Activated CD4-positive, CD25-positive, alpha-beta regulatory T cell (primary cell): ENCODE results near the gene PKNOX2.
A peak's percentile ranks its signal among the peaks of the same experiment; 100 is the strongest.

Experiments
- DNase-seq, 4 experiments: peaks; one replicate each; lab custom pipeline; 2025; lab: John Stamatoyannopoulos, UW

PKNOX2 gene, protein sequence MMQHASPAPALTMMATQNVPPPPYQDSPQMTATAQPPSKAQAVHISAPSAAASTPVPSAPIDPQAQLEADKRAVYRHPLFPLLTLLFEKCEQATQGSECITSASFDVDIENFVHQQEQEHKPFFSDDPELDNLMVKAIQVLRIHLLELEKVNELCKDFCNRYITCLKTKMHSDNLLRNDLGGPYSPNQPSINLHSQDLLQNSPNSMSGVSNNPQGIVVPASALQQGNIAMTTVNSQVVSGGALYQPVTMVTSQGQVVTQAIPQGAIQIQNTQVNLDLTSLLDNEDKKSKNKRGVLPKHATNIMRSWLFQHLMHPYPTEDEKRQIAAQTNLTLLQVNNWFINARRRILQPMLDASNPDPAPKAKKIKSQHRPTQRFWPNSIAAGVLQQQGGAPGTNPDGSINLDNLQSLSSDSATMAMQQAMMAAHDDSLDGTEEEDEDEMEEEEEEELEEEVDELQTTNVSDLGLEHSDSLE

DNA sequence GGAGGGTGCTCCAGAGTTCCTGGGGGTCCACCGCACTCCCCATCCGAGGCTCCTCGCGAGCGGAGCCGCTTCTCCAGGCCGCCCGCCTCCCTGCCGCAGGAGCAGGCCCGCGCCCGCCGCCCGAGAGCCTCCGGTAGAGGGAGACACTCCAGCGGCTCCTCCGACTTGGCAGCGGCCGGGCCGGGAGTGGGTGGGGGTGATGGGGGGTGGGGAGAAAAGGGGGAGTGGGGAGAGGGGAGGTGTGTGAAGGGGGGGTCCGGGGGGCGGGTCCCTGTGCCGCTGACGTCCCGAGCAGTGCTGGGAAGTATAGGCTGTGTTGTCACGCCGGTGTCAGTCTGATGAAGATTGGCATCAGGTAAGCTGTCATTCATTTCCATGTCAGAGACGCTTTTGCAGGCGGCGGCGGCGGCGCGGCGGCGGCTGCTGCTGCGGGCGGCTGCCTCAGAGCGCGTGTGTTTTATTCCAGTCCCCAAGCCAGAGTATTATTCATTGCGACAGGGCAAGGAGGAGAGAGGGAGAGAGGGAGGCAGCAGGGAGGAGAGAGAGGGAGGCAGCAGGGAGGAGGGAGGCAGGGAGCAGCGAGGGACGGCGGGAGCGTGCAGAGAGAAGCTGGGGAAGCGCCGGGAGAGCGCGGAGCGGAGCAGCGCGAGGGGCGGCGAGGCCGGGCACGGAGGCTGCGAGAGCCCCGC is at the start of gene PKNOX2:
Gene PKNOX2, plus strand, starts transcription at position 330 of the 689 bp plus-strand sequence. CDS start 186,555 bp downstream, outside the sequence.
- DNase-seq, result peak; percentile 33 to 68 (median 50)

DNA sequence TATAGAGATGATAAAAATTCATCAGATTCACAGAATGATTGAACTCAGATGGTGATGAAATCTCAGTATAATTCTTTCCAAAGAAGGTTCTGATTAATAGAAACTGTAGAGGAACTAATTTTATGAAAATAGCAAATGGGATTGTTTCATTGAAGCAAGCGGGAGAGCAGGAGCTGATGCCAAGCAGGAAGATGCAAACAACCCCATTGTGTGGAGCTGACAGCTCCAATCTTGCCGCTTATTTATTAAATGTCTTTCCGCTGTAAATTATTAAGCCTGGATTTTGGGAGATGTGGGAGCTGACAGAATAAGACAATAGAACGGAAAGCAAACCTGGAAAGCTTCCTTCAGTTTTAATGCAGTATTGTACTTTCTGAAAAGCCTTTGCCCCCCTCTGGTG is 47.1 kb upstream of the PKNOX2 start:
- DNase-seq, result no peak

DNA sequence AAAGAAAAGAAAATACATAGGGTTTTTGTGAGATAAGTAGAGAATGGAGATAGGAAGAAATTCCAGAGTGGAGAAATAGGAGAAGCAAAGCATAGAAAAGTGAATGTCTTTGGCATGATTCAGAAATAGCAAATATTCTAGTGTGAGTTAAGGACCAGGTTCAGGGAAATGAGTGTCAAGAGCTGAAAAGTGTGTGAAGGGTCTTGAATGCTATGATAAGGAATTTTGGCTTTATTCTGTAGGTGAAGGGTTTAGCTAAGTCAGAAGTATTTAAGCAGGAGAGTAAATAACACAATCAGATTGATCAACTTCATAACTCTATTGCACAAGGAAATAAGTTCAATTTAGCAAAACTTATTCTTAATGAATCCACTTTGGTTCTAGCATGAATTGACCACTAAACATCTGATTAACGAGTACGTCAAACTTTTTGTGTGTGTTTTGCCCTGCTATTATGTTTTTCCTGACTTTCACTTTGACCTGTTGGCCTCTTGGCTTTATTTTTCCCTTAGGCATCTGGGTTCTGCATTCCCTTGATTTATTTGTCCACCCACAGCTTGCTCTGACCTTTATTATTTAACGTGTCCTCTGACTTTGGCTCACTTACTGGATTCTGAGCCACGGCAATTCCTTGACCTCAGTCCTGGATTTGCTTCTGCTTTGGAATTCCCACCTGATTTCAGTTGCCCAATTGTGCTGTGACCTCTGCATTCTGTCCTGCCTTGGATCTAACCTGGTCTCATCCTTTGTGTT is 41.2 kb upstream of the PKNOX2 start:
- no peak for DNase-seq

DNA sequence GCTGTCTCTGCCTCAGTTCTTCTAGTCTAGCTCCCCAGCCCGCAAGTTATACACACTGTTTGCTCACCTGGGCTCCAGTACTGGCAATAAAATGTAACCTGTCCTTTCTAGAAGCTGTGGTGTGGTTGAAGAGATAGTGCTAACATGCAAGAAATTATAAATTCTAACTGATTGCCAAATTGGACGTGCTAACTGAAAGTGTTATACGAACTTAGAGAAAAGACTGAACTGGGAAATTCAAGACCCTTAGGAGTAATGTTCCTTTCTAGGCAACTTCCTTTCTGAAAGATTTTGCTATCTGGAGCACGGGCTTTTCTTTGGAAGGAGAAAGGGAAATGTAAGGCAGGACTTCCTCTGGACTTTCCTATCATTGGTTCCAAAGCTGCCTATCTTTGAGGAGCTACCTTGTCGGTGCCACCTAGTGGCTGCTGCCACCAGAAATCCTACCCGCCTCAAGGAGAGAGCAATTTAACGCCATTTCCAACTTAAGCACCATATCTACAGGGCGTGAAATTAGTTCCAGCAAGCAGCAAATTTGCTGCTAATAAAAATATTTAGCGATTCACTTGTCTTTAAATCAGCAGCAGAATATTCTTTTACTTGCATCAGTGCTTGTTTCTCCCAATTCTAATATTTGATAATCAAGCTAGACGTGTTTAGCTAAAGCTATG is 40.5 kb upstream of the PKNOX2 start:
- no peak for DNase-seq

DNA sequence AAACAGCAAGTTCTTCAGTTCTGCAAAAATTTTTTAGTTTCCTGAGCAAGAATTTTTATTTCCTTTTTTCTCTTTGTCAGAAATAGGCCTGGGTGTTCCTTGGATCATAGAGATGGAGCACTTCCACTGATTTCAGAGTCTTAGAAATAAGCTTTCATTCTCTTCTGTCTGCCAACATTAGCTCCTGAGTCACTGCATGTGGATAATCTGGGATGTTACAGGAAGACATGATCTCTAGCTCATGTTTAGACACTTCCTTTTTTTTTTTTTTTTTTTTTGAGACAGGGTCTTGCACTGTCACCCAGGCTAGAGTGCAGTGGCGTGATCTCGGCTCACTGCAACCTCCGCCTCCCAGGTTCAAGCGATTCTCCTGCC is 39.9 kb upstream of the PKNOX2 start:
- DNase-seq, result no peak

DNA sequence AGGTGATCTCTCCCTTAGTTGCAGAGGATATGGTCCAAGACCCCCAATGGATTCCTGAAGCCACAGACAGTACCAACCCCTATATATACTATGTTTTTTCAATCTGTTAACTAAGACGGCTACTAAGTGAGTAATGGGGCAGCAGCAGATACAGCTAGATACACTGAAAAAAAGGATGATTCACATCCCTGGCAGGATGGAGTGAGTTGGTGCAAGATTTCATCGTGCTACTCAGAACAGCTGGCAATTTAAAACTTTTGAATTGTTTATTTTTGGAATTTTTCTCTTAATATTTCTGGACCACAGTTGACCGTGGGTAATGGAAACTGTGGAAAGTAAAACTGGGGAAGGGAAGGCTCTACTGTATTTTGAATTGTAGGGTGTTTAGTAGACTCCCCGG is 36.1 kb upstream of the PKNOX2 start:
- DNase-seq, result no peak

DNA sequence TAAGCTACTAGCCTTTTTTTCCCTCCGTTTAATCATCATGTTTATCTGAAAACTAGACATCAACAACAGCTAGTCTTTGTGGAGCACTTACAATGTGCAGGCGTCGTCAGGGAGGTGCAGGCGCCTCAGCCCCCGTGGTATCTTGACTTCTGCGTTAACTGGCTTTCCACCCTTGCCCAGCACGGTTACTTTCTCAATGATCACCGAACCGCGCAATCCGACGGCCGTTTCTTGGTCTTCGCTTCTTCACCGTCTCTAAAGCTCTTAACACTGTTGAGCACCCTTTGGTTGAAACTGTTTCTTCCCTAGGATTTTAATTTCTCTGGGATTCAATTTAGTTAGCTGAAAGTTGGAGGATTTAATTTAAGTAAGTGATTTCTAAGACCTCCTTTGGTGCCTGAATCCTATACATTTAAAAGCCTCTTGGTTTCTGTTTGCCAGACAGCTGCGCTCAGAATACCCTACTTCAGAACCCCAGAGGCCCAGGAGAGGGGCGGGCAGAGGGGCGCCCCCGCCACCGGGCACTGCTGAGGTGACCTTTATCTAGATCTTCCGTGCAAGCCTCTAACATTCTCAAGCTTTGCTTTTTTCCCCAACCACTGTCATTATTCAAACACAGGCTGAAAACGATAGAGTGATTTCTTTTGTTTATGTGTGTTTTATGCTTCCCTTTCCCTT is 35.1 kb upstream of the PKNOX2 start:
- DNase-seq, result no peak

DNA sequence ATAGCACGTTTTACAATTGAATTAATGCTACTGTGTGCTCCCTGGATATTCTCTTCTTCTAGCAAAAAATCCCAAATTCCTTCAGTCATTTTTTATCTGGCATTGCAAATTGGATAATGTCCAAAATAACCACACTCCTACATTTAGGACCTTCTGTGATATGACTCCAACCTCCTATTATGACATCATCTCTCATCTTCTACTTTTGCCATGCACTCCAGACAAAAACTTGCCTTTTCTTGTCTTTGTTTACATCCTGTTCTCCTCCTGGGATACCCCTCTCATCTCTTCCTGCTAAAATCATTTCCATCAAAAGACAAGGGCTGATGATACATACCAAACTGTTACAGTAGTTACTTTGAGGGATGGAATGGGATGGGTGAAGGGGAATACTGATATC is 32.5 kb upstream of the PKNOX2 start:
- DNase-seq, result no peak

DNA sequence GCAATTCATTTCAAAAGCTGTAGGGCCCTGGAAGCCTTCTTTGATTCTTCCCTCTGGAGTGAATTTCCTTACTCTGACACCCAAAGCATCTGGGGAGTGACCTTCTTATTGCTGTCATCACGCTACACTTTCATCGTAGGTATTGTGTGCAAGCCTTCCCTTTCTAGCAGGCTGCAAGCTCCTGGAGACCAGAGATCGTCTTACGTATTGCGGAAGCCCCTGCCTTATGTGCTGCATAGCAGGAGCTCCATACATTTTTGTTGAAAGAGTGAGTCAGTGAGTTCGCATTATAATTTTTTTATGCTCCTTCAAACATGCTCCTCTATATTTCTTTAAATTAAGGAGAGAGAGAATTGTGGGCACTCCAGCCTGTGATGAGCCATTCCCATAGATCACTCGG is 32.0 kb upstream of the PKNOX2 start:
- DNase-seq, result no peak

DNA sequence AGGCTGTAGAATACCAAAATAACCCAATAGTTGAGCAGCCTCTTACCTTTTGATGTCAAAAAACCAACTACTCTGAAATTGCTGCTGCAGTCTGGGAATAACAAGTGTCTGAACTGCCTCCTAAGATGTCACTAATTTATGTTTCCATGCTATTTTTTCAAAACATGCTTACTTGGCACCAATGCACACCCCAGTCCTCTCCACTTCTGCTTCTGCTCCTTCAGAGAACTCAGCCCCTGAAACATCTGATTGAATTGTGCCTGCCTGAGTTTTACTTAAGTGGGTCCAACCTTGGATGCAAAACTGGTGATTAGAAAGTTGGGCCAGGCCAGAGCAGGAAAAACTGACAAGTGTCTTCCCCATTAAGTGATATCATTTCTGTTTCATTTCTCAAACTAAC is 28.6 kb upstream of the PKNOX2 start:
- DNase-seq, result no peak

DNA sequence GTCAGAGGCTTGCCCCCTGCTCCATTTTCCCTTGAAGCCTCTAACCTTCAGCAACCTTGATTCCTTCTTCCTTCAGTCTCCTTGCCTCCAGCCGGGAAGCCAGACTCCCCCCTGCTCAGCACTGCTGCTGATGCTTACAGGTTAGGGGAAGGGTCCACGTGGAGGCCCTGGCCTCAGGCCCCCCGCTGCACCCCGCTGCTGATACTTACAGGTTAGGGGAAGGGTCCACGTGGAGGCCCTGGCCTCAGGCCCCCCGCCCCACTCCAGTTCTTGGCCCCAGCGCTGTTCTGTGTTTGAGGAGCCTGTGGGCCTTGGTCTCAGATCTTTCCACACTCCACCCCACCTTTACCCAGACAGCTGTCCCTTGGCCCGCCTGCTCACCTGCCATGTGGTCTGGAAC is 25.6 kb upstream of the PKNOX2 start:
- no peak for DNase-seq

DNA sequence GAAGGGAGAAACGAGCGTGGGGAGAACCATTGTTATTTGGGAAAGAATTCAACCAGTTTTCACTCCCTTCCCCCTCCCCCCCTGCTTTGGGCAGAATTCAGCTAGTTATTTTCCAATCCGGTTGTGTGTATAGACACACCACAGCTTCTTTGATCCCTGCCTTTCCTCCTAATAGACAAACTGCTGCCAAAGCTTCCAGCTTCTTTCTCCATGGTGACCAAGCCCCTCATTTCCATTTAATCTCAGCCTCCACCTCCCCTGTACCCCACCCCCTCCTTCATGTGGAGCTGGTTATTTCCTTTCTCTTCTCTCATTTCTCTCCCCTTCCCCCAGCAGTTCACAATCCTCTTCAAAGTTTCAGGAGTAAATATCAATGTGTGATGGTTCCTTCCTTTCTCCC is 24.8 kb upstream of the PKNOX2 start:
- no peak for DNase-seq

DNA sequence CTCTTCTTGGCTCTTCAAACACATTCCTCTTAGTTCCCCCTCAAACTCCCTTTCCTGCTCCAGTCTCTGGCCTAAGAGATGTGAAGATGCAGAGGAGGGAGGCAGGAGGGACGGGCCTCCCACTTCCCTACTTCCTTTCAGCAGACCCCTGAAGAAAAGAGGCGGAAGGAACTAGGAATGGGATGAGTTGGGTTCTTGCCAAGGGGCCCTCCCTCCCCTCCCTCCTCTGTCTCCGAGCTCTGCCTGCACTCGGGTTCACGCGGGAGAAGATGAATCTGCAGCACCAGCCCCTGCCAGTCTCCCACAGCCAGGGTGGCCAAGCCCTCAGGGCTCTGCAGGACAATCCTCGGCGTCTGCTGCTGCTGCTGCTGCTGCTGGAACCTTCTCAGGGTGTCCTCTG is 24.3 kb upstream of the PKNOX2 start:
- DNase-seq, result no peak

DNA sequence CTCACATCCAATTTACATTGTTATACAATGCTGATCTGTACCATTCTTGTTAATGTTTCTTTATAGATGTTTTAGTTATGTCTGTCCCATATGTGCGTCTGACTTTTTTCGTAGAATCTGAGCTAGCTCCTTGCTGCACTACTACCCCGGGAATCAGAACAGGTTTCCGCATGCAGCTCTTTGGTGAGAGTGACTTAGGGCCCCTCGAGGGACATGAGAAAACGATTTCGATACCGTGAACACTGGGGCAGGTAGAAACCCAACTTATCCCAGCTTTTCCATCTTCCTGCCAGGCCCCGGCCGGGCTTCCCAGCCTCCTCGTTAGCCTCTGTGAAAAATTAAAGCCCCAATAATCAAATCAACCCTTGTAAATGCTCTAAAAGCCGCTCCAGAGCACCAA is 23.4 kb upstream of the PKNOX2 start:
- DNase-seq, result no peak

DNA sequence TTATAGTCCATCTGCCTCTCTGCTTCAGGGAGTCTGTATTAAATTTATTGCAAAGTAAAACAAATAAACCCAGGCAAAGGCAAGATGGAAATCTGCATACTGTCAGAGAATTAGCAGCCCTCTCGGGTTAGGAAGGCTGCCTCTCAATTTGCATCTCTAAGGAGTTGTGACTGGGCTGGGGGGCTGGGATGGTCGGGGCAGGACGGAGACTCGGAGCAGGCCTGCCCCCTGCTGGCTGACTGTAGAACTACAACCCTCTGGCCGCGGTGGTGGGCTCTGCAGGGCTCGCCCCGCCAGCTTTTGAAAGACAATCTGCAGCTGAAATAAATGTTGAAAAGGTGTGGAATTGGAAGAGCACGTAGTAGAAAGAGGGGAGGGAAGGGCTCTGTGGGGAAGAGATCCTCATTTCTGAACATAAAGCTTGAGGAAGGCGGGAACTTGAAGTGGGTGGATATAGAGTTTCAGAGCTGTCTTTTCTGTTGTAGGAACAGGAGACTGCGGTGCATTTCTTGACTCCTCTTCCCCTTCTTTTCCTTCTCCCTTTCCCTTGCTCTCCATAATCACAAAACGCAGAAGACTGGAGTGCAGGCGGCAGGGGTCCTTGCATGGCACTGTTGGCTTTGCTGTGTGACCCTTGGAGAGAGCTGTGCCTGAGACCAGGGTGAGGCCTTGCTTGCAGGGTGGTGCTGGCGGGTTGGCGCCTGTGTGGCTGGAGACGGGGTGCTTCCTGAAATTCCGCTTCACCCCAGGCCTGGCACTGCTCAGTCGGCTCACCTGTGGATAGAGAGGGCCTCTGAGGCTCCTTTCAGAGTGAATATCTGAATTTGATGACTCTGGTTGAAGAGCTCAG is 22.6 kb upstream of the PKNOX2 start:
- DNase-seq, result peak; percentile 16 to 36 (median 26)

DNA sequence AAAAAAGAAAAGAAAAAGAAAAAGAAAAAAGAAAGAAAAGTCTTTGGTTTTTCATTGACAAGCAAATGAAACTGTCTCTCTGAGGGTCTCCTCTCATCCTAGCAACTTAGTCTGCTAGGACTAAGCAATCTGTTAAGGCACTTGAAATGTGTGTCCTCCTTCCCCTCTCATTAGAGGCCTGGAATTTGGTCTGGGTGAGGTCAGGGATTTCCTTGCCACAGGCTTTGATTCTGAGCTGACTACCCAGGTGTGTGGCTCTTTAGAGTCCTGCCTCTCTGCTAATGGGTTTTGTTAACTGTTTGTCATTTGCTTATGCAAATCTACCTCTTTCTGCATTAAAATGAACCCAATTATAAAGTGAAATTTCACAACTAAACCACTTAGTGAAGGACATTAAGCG is 18.3 kb upstream of the PKNOX2 start:
- no peak for DNase-seq

DNA sequence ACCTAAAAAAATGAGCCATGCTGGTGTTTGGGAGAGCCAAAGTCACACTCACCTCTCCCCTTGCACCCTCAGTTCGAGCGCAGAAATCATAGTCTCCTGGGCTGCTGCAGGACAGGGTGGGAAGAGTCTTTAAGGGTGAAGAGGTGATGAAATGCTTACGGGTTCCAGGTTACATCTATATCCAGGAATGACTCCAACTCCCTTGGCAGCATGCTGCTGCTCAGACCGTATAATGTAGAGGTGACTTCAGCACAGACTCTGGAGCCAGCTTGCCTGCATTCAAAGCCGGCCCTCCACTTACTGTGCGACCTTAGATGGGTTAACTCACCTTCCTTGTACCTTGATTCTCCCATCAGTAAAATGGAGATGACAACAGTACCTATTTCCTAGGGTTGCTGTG is 17.3 kb upstream of the PKNOX2 start:
- DNase-seq, result no peak

DNA sequence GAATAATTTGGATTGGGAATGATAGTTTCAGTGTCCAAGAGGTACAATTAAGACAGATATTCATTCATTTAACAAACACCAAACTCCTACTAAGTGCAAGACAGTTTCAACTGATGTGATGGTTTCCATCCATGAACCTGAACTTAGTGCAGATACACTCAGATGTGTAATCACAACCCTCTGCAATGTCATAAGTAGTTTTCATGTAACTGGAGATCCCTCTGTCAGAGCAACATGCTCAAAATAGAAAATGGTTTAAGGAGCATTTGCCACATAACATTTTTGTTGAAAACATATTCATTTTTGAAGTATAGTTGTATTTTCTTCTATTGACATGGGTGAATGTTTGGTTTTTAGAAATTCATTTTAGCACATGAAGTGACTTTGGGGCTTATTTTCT is 16.5 kb upstream of the PKNOX2 start:
- no peak for DNase-seq

DNA sequence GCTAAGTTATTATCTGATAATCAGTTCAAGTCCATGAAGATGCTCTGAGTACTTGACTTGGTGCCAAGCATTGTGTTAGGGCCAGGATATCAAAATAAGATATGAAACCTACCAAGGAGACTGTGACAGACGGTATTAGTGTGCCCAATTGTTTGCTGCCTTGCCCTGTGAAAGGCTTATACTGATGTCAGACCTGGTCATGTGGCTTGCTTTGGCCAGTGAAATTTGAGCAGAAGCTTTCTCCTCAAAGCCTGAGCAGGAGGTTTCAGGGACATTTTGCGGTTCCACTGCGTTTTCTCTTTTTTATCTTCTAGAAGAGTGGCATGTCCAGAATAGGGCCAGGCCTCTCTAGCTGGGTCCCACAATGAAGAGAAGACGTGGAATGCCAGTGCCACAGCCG is 15.8 kb upstream of the PKNOX2 start:
- no peak for DNase-seq

DNA sequence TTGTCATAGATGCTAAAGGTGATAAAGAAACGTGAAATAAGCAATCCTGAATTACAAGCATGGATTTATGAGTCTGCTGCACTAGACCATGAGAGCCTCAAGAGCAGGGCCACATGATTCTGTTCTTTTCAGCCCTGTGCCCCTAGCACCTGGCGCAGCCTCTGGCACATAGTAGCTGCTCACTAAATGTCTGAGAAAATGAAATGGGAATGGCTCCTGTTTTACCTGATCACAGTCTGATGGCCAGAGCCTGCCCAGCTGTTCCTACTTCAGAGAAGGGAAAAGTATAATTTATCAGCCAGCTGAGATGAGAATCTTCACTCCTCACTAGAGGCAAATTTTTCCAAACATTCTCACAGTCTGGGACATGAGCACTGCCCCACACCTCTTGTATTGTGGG is 10.7 kb upstream of the PKNOX2 start:
- no peak for DNase-seq
